ENCODE measurements around the gene G6PD.

- TF ChIP-seq CTCF (IDR thresholded peaks at IDR 0.05; ENCODE audit: low read depth, low read length) (no peak), POLR2A (IDR thresholded peaks at IDR 0.05; ENCODE audit: extremely low read depth, insufficient read length) (no peak), MYC (IDR thresholded peaks at IDR 0.05; ENCODE audit: low read depth, low read length) (no peak)
Observed at GRCh38 chrX:154512879-154513553, 33.6 kb downstream of the G6PD start.
